Effector memory CD4-positive, alpha-beta T cell (primary cell): ENCODE results near the gene GON4L.
"Not testable (repeated sequence)": the region's sequence is repeated elsewhere in the genome, so short reads cannot be mapped to it uniquely, and the experiment has no call there.

ENCODE experiments used
- DNase-seq, 3 donors: peaks; one replicate each; pipeline ENCODE4 v3.0.0-alpha.2; 2020
- H3K27ac ChIP-seq: 2 replicates; pipeline ENCODE4 v1.7.0; 2013; ENCODE audit warnings: mild to moderate bottlenecking, low read length, moderate library complexity; ENCODE audit not compliant: insufficient read depth, poor library complexity, severe bottlenecking
- H3K27me3 ChIP-seq: replicated peaks from 2 replicates; pipeline ENCODE4 v1.7.0; 2013; ENCODE audit warnings: mild to moderate bottlenecking, low read length; ENCODE audit not compliant: insufficient read depth, control insufficient read depth, poor library complexity, severe bottlenecking
- H3K36me3 ChIP-seq: 2 replicates; pipeline ENCODE4 v1.7.0; 2013; ENCODE audit warnings: mild to moderate bottlenecking, low read length, moderate library complexity; ENCODE audit not compliant: control insufficient read depth, insufficient read depth
- H3K4me1 ChIP-seq: 2 replicates; pipeline ENCODE4 v1.7.0; 2013; ENCODE audit warnings: low read length, mild to moderate bottlenecking; ENCODE audit not compliant: control insufficient read depth, insufficient read depth, poor library complexity, severe bottlenecking
- H3K4me3 ChIP-seq: 2 replicates; pipeline ENCODE4 v1.7.0; 2013; ENCODE audit warnings: low read length, low read depth, mild to moderate bottlenecking; ENCODE audit not compliant: insufficient read depth, poor library complexity, severe bottlenecking
- H3K9me3 ChIP-seq: 2 replicates; pipeline ENCODE4 v1.7.0; 2013; ENCODE audit warnings: mild to moderate bottlenecking, low read length, moderate library complexity; ENCODE audit not compliant: control insufficient read depth

The GON4L gene

GRCh38 chr1:155858800-155859233 lies 1.8 kb upstream of the GON4L start:
- peak overlapping the region; percentile 17 for H3K4me3 ChIP-seq
- H3K27me3 ChIP-seq = no peaks in the 10 kb centered on the region
- DNase-seq = no peak
- no peaks in the 10 kb centered on the region for H3K9me3 ChIP-seq
- H3K4me1 ChIP-seq = peaks cover 7% of the 10 kb centered on the region
- peaks cover under 1% of the 10 kb centered on the region for H3K36me3 ChIP-seq
- H3K27ac ChIP-seq = peak overlapping the region; percentile 55

- H3K4me3 ChIP-seq = peak overlapping the region; percentile 63
- peaks cover 7% of the 10 kb centered on the region for H3K4me1 ChIP-seq
Measured at GRCh38 chr1:155856257-155856974, 598 bp downstream of the GON4L start.

GRCh38 chr1:155850345-155850744 lies 6.7 kb downstream of the GON4L start:
- H3K36me3 ChIP-seq = peaks cover 19% of the 10 kb centered on the region
- H3K27ac ChIP-seq = no peak overlapping the region
- H3K4me1 ChIP-seq = no peaks in the 10 kb centered on the region
- H3K9me3 ChIP-seq = no peaks in the 10 kb centered on the region
- no peaks in the 10 kb centered on the region for H3K27me3 ChIP-seq
- no peak overlapping the region for H3K4me3 ChIP-seq
- no peak for DNase-seq

More at GRCh38 chr1:155856257-155856974, 598 bp downstream of the GON4L start:
- no peaks in the 10 kb centered on the region for H3K9me3 ChIP-seq
- peak overlapping the region; percentile 81 for H3K27ac ChIP-seq
- peaks cover 17% of the 10 kb centered on the region for H3K36me3 ChIP-seq
- no peaks in the 10 kb centered on the region for H3K27me3 ChIP-seq
- no peak for DNase-seq

DNA sequence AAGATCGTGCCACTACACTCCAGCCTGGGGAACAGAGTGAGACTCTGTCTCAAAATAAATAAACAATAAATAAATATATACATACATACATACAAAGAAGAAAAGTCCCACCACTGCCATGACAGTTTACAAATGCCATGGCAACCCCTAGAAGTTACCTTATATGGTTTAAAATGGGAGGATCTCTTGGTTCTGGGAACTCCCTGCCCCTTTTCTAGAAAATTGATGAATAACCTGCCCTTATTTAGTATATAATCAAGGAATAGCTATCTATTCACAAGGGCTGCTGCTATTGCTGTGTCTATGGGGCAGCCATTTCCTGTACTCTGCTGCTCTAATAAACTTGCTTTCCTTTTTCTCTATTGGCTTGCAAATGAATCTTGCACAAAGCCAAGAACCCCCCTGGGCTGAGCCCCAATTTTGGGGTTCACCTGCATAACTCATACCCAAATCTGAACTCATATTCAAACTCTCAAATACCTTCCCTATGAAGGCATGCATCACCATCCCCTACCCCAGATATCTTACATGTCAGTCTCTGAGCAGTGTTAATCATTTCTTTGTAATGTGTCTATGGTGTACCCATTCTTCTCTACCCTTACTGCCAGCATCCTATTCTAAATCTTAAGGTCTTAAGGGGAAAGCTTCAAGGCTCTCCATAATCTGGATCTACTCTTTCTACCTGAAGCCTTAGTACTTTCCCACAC lies 9.0 kb downstream of the GON4L start:
- Histone ChIP-seq H3K9me3 (no peaks in the 10 kb centered on the region), H3K27ac (no peak overlapping the region), H3K27me3 (no peaks in the 10 kb centered on the region), H3K36me3 (peaks cover 18% of the 10 kb centered on the region), H3K4me3 (no peak overlapping the region), H3K4me1 (no peaks in the 10 kb centered on the region)
- DNase-seq = no peak

- Histone ChIP-seq H3K27ac (no peak overlapping the region), H3K27me3 (no peaks in the 10 kb centered on the region), H3K4me1 (no peaks in the 10 kb centered on the region), H3K36me3 (peaks cover 10% of the 10 kb centered on the region), H3K9me3 (no peaks in the 10 kb centered on the region), H3K4me3 (no peak overlapping the region)
- DNase-seq = no peak
Measured at GRCh38 chr1:155844860-155845421, 12.1 kb downstream of the GON4L start.

- DNase-seq = no peak
- H3K4me1 ChIP-seq = no peaks in the 10 kb centered on the region
- H3K27ac ChIP-seq = no peak overlapping the region
- H3K9me3 ChIP-seq = no peaks in the 10 kb centered on the region
- H3K4me3 ChIP-seq = no peak overlapping the region
- peaks cover 13% of the 10 kb centered on the region for H3K36me3 ChIP-seq
- H3K27me3 ChIP-seq = no peaks in the 10 kb centered on the region
Measured at GRCh38 chr1:155840386-155840785, 16.6 kb downstream of the GON4L start.

DNA sequence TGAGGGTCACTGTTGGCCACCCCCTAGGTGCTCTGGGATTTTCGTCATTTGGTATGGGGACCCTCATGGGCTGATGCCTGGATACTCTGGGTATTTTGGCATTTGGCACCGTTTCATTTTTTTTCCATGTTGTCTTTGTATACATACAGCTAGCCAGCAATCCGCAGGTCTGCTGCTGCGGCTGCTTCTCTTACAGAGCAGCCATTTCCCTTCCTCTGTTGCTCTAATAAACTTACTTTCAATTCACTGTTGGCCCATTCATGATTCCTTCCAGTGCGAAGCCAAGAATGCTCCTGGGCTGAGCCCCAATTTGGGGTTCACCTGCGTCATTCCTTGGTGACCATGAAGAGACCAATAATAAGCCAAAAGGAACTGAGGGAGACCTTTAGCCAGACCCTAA lies 21.5 kb downstream of the GON4L start:
- peaks cover 6% of the 10 kb centered on the region for H3K36me3 ChIP-seq
- H3K27me3 ChIP-seq = no peaks in the 10 kb centered on the region
- no peaks in the 10 kb centered on the region for H3K4me1 ChIP-seq
- no peak overlapping the region for H3K27ac ChIP-seq
- H3K4me3 ChIP-seq = no peak overlapping the region
- no peak for DNase-seq
- H3K9me3 ChIP-seq = no peaks in the 10 kb centered on the region

- not testable (repeated sequence) for H3K4me3 ChIP-seq, H3K36me3 ChIP-seq, H3K4me1 ChIP-seq, H3K27me3 ChIP-seq, H3K27ac ChIP-seq, H3K9me3 ChIP-seq, DNase-seq
Measured at GRCh38 chr1:155834927-155835399, 22.1 kb downstream of the GON4L start.

GRCh38 chr1:155834296-155834926 lies 22.6 kb downstream of the GON4L start:
- H3K27ac ChIP-seq = no peak overlapping the region
- H3K36me3 ChIP-seq = peaks cover 6% of the 10 kb centered on the region
- DNase-seq = no peak
- H3K9me3 ChIP-seq = no peaks in the 10 kb centered on the region
- no peaks in the 10 kb centered on the region for H3K4me1 ChIP-seq
- H3K27me3 ChIP-seq = no peaks in the 10 kb centered on the region
- H3K4me3 ChIP-seq = no peak overlapping the region
